Measurements from ENCODE around the gene MGLL. TPM values are rescaled to one million over a fixed set of nuclear protein-coding genes. Genes with fewer than 3 reads are reported as not detected.

MGLL gene
- total RNA-seq, 4 donors from 2014 or later, result 58.9 to 129 (median 96.3) TPM

- no peak for TF ChIP-seq CTCF (IDR thresholded peaks at IDR 0.05)
- DNase-seq (ENCODE audit: low spot score) (no peak), ATAC-seq (ENCODE audit: low FRiP score) (no peak)
These were observed 103.9 kb downstream of the MGLL start for GRCh38 chr3:127718245-127718915.

GRCh38 chr3:127717357-127718244 lies 104.7 kb downstream of the MGLL start:
- no peak for DNase-seq (ENCODE audit: low spot score)

GRCh38 chr3:127716384-127716783 lies 105.9 kb downstream of the MGLL start:
- TF ChIP-seq CTCF (IDR thresholded peaks at IDR 0.05), result no peak
- ATAC-seq (ENCODE audit: low FRiP score) (no peak), DNase-seq (ENCODE audit: low spot score) (no peak)

More at GRCh38 chr3:127717357-127718244, 104.7 kb downstream of the MGLL start:
- ATAC-seq (ENCODE audit: low FRiP score), result no peak
- TF ChIP-seq CTCF (IDR thresholded peaks at IDR 0.05), result no peak

GRCh38 chr3:127715532-127715931 lies 106.8 kb downstream of the MGLL start:
- DNase-seq (ENCODE audit: low spot score) (no peak), ATAC-seq (ENCODE audit: low FRiP score) (no peak)
- TF ChIP-seq CTCF (IDR thresholded peaks at IDR 0.05), result no peak

- ATAC-seq (ENCODE audit: low FRiP score), result no peak
- no peak for TF ChIP-seq CTCF (IDR thresholded peaks at IDR 0.05)
- DNase-seq (ENCODE audit: low spot score), result no peak
These were observed 107.4 kb downstream of the MGLL start for GRCh38 chr3:127714866-127715265.

GRCh38 chr3:127714125-127714571 lies 108.2 kb downstream of the MGLL start:
- DNase-seq (ENCODE audit: low spot score), result no peak
- no peak for TF ChIP-seq CTCF (IDR thresholded peaks at IDR 0.05)
- ATAC-seq (ENCODE audit: low FRiP score), result no peak
